GM12878 (cell line): Measurements from ENCODE around the gene PAPPA. TPM values are rescaled to one million over a fixed set of nuclear protein-coding genes. Genes with fewer than 3 reads are reported as not detected.

Source experiments
- ATAC-seq: fragments of 200-7000 bp; cut with Tn5 transposase; 3 replicates; pipeline ENCODE4 v1.9.1; 2020; ENCODE audit warnings: mild to moderate bottlenecking, moderate library complexity
- BruUV-seq: library from RNA; stranded (reverse); fragments of 400-500 nt; replicated peaks from 2 replicates; lab custom pipeline; 2021; lab: Mats Ljungman, UMichigan
- CTCF ChIA-PET: fragments of 300-600 bp; sonication (Branson Sonifier 250); formaldehyde crosslinking; extraction: SDS; loops from one replicate; lab custom pipeline; 2021; ENCODE audit warnings: inconsistent platforms; lab: Yijun Ruan, JAX
- POLR2A ChIA-PET: fragments of 350-600 bp; formaldehyde crosslinking; extraction: SDS; loops from one replicate; lab custom pipeline; 2021; ENCODE audit warnings: inconsistent platforms; lab: Charles Lee
- RAD21 ChIA-PET: fragments of 300-600 bp; sonication (Branson Sonifier 250); formaldehyde crosslinking; loops from one replicate; lab custom pipeline; 2023; ENCODE audit warnings: antibody characterized with exemption; ENCODE audit not compliant: unreplicated experiment; lab: Charles Lee
- SMC1A ChIA-PET: fragments of 300-600 bp; sonication (Branson Sonifier 250); formaldehyde crosslinking; loops from one replicate; lab custom pipeline; 2023; ENCODE audit not compliant: unreplicated experiment, uncharacterized antibody; lab: Charles Lee
- DNase-seq: peaks from one replicate; pipeline ENCODE4 v3.0.0-alpha.2; 2011; ENCODE audit warnings: low read depth, low spot score
- FAIRE-seq: peaks from 3 replicates; lab custom pipeline; 2011; peaks lifted over from hg19 to GRCh38; lab: Jason Lieb, UNC
- H2AFZ ChIP-seq: 2 replicates; pipeline ENCODE4 v1.6.0; 2011; ENCODE audit warnings: low read depth, low read length, control low read depth; ENCODE audit not compliant: control insufficient read depth
- H3K27ac ChIP-seq: 2 replicates; pipeline ENCODE4 v1.5.1; 2011; ENCODE audit warnings: control low read depth; ENCODE audit not compliant: control insufficient read depth, insufficient read depth
- H3K27me3 ChIP-seq, 2 experiments: replicated peaks in 1 of 2; 2 replicates each; pipeline versions ENCODE4 v1.6.0 to v1.6.1; 2011; ENCODE audit warnings: low read length in 1 of 2; ENCODE audit not compliant: control insufficient read depth in 2 of 2, insufficient read depth in 2 of 2
- H3K36me3 ChIP-seq, 2 experiments: 2 replicates each; pipeline ENCODE4 v1.5.1; 2011; ENCODE audit warnings: low read length in 1 of 2; ENCODE audit not compliant: control insufficient read depth in 2 of 2, insufficient read depth in 2 of 2
- H3K4me1 ChIP-seq: 2 replicates; pipeline ENCODE4 v1.6.1; 2011; ENCODE audit warnings: mild to moderate bottlenecking, low read length, moderate library complexity, mixed read lengths; ENCODE audit not compliant: control insufficient read depth, insufficient read depth
- H3K4me2 ChIP-seq: 2 replicates; pipeline ENCODE4 v1.6.0; 2011; ENCODE audit warnings: control low read depth; ENCODE audit not compliant: control insufficient read depth, insufficient read depth
- H3K4me3 ChIP-seq: fragments of 200-600 bp; sonication (generic); 2 replicates; pipeline ENCODE4 v1.5.1; 2016
- H3K79me2 ChIP-seq: 2 replicates; pipeline ENCODE4 v1.6.0; 2011; ENCODE audit warnings: low read length; ENCODE audit not compliant: control insufficient read depth, insufficient read depth
- H3K9ac ChIP-seq: 2 replicates; pipeline ENCODE4 v1.8.0; 2011; ENCODE audit warnings: low read length, control low read depth, mixed read lengths; ENCODE audit not compliant: control insufficient read depth, insufficient read depth
- H3K9me3 ChIP-seq: replicated peaks from 3 replicates; pipeline ENCODE4 v1.5.1; 2011; ENCODE audit warnings: mild to moderate bottlenecking, low read length; ENCODE audit not compliant: control insufficient read depth, insufficient read depth
- H4K20me1 ChIP-seq: 2 replicates; pipeline ENCODE4 v1.6.0; 2011; ENCODE audit not compliant: control insufficient read depth, insufficient read depth
- BCL3 ChIP-seq: IDR thresholded peaks from 2 replicates; pipeline ENCODE4 v1.6.1; 2011; ENCODE audit warnings: borderline replicate concordance, low read depth, mild to moderate bottlenecking, moderate library complexity, low read length; ENCODE audit not compliant: insufficient read depth, poor library complexity, severe bottlenecking
- CBX5 ChIP-seq: sonication (generic); IDR thresholded peaks from 2 replicates; pipeline ENCODE4 v1.6.1; 2016; ENCODE audit warnings: low read depth, moderate library complexity, mild to moderate bottlenecking, inconsistent platforms
- E2F4 ChIP-seq: IDR thresholded peaks from 2 replicates; pipeline ENCODE4 v1.6.1; 2012; ENCODE audit warnings: low read depth, low read length, improper control_type of control experiment
- IKZF2 ChIP-seq, 2 experiments: fragments of 450-650 bp; IDR thresholded peaks; 2 replicates each; pipeline ENCODE4 v1.6.1; 2017; ENCODE audit warnings: mild to moderate bottlenecking in 2 of 2, moderate library complexity in 2 of 2
- MTA3 ChIP-seq: IDR thresholded peaks from 2 replicates; pipeline ENCODE4 v1.6.1; 2012; ENCODE audit warnings: low read length, inconsistent platforms, borderline replicate concordance
- POLR2A ChIP-seq: IDR thresholded peaks from 2 replicates; pipeline ENCODE4 v1.6.1; 2011; ENCODE audit warnings: low read depth, mild to moderate bottlenecking, low read length
- RAD21 ChIP-seq: IDR thresholded peaks from 2 replicates; pipeline ENCODE4 v1.6.1; 2011; ENCODE audit warnings: mild to moderate bottlenecking, low read depth, low read length, moderate library complexity; ENCODE audit not compliant: insufficient read depth
- SPI1 ChIP-seq: IDR thresholded peaks from 2 replicates; pipeline ENCODE4 v1.6.1; 2011; ENCODE audit warnings: low read depth, mild to moderate bottlenecking, low read length, moderate library complexity, borderline replicate concordance; ENCODE audit not compliant: insufficient read depth
- ZNF592 ChIP-seq: fragments of 450-650 bp; IDR thresholded peaks from 2 replicates; pipeline ENCODE4 v1.6.1; 2017; ENCODE audit warnings: mild to moderate bottlenecking, moderate library complexity
- WGBS: methylation state at CpG from one replicate; pipeline ENCODE4 v1.1.6; 2016; ENCODE audit warnings: low lambda C conversion rate; ENCODE audit not compliant: insufficient replicate concordance, insufficient coverage; ENCODE audit errors: missing lambda C conversion rate; 5-methylcytosine and 5-hydroxymethylcytosine counted together
- in situ Hi-C: fragments of 300-500 bp; cut with MboI; formaldehyde crosslinking; loops from 9 replicates; pipeline ENCODE4 v1.14.3; 2018; ENCODE audit warnings: mixed read lengths
- intact Hi-C: fragments of 100-400 bp; cut with micrococcal nuclease; formaldehyde crosslinking; loops from one replicate; pipeline ENCODE4 v1.14.2; 2022; ENCODE audit not compliant: unreplicated experiment
- polyA plus RNA-seq, 11 experiments: library from polyadenylated mRNA; depleted of rRNA in 4 of 11; unstranded in 6 of 11; stranded (reverse) in 5 of 11; fragments of >200 nt; fragmentation: Nextera tagmentation in 4 of 11; fragmentation: Illumina TruSeq in 1 of 11; extraction: Ambion mirVana in 4 of 11; extraction: Trizol in 1 of 11; gene quantifications; 1 replicate in 1 of 11; 2 replicates in 10 of 11; pipeline versions ENCODE4 v1.2.1 to v1.2.3, GENCODE V29; 2011 to 2016; ENCODE audit warnings: inconsistent platforms in 2 of 11, missing spikeins in 2 of 11, low read depth in 1 of 11
- total RNA-seq, 4 experiments: library from RNA; depleted of rRNA in 3 of 4; stranded (reverse); fragments of >200 nt in 3 of 4; fragmentation: Illumina TruSeq in 1 of 4; extraction: Trizol in 1 of 4; gene quantifications; 2 replicates each; pipeline versions ENCODE4 v1.2.1 to v1.2.3, GENCODE V29; 2013 to 2021

Gene PAPPA
- total and polyA plus RNA-seq, 10 of the 15 experiments (the other 5 are each of a cell fraction or from before 2014, with no cell fraction given) = under 0.01 to 0.19 (median 0.02) TPM; not detected in 4

- Histone ChIP-seq H3K27ac (no peak overlapping the region), H3K79me2 (no peaks in the 10 kb centered on the region), H3K4me2 (no peak overlapping the region), H3K4me1 (no peaks in the 10 kb centered on the region)
- no TSS peak for BruUV-seq
- RAD21 ChIA-PET = no interaction called here
- no peak for DNase-seq
- CTCF ChIA-PET = no interaction called here
- TF ChIP-seq IKZF2 (IDR thresholded peaks at IDR 0.05) (no peak), BCL3 (no peak), SPI1 (no peak), E2F4 (no peak), RAD21 (no peak), ZNF592 (no peak), CBX5 (no peak), POLR2A (no peak), MTA3 (no peak)
- TF ChIP-seq, all 136 proteins: peak for 0
- H3K36me3 ChIP-seq = no peaks in the 10 kb centered on the region
- H2AFZ ChIP-seq = no peak overlapping the region
- intact Hi-C loops (no loop called here), in situ Hi-C loops (no loop called here)
- H3K9ac ChIP-seq = no peak overlapping the region
- ChIA-PET POLR2A (no interaction called here), SMC1A (no interaction called here)
- H3K4me3 ChIP-seq = no peak overlapping the region
- H4K20me1 ChIP-seq = no peaks in the 10 kb centered on the region
- ATAC-seq (no peak), FAIRE-seq (no peak)
- H3K9me3 ChIP-seq = no peaks in the 10 kb centered on the region
- WGBS = 14% methylated on average over 4 of the region's 4 CpGs
- H3K27me3 ChIP-seq = no peaks in the 10 kb centered on the region; a peak in 2 of 4 replicates
These were observed 131.7 kb downstream of the PAPPA start for GRCh38 chr9:116285320-116285719.
